Measurements from ENCODE around the gene TLN1. TPM values are rescaled to one million over a fixed set of nuclear protein-coding genes. Genes with fewer than 3 reads are reported as not detected.

The TLN1 gene
- total RNA-seq, 1 experiment from 2014 or later: 347 TPM

- no TSS peak for BruUV-seq (replicated peaks)
- H3K4me3 ChIP-seq (ENCODE audit: low read depth in 2 of 2, low read length in 2 of 2): no peak overlapping the region
- intact Hi-C loops (cut with micrococcal nuclease; ENCODE audit: unreplicated experiment) (no loop called here), in situ Hi-C loops (cut with HindIII; ENCODE audit: low pct_unique_long_range_greater_than_20kb, low sequenced_read_pairs) (no loop called here)
- H3K27me3 ChIP-seq (ENCODE audit: control insufficient read depth, insufficient read depth, low read length): no peaks in the 10 kb centered on the region
- DNase-seq (ENCODE audit: low read depth, low spot score) (no peak), ATAC-seq (peak; percentile 49)
- no peaks in the 10 kb centered on the region for H3K9me3 ChIP-seq (ENCODE audit: control insufficient read depth, insufficient read depth, low read depth, low read length)
- ChIA-PET POLR2A (no interaction called here), CTCF (interaction anchor here (0.5 to 1.4 kb wide), 7 partner anchors 11 to 167 kb away, joined by 3 to 9 read pairs (median 3); partner anchors contain the start of genes GBA2 and RGP1)
- peaks cover 24% of the 10 kb centered on the region for H3K4me1 ChIP-seq (ENCODE audit: control insufficient read depth, insufficient read depth, low read length)
- TF ChIP-seq POLR2AphosphoS5 (IDR thresholded peaks at IDR 0.05; ENCODE audit: low read depth, low read length) (peak; percentile 61), CTCF (IDR thresholded peaks at IDR 0.05) (no peak)
- peaks cover 25% of the 10 kb centered on the region for H3K36me3 ChIP-seq (ENCODE audit: control insufficient read depth, insufficient read depth, low read length)
- H3K27ac ChIP-seq (ENCODE audit: low read length): peak overlapping the region; percentile 51
These were observed 4.2 kb upstream of the TLN1 start for GRCh38 chr9:35736201-35736633.

- CTCF ChIA-PET: no interaction called here
- intact Hi-C loops (cut with micrococcal nuclease; ENCODE audit: unreplicated experiment): no loop called here
- Histone ChIP-seq H3K27ac (ENCODE audit: low read length) (no peak overlapping the region), H3K4me1 (ENCODE audit: control insufficient read depth, insufficient read depth, low read length) (peaks cover 39% of the 10 kb centered on the region), H3K4me3 (ENCODE audit: low read depth in 2 of 2, low read length in 2 of 2) (0 out of 4 replicates have a peak overlapping the region, but pooled peaks of 1 of the 2 experiments have one; percentile 99), H3K36me3 (ENCODE audit: control insufficient read depth, insufficient read depth, low read length) (peaks cover 22% of the 10 kb centered on the region), H3K27me3 (ENCODE audit: control insufficient read depth, insufficient read depth, low read length) (no peaks in the 10 kb centered on the region), H3K9me3 (ENCODE audit: control insufficient read depth, insufficient read depth, low read depth, low read length) (no peaks in the 10 kb centered on the region)
- no peak for TF ChIP-seq POLR2AphosphoS5 (IDR thresholded peaks at IDR 0.05; ENCODE audit: low read depth, low read length)
- no peak for TF ChIP-seq CTCF (IDR thresholded peaks at IDR 0.05)
- TF ChIP-seq SIN3A (IDR thresholded peaks at IDR 0.05; ENCODE audit: borderline replicate concordance, insufficient read depth, low read depth, low read length): no peak
- TF ChIP-seq REST (IDR thresholded peaks at IDR 0.05; ENCODE audit: insufficient read depth in 1 of 2, low read depth in 2 of 2, low read length in 1 of 2): no peak
- no peak for TF ChIP-seq TCF7L2 (IDR thresholded peaks at IDR 0.05; ENCODE audit: low read depth, low read length)
- in situ Hi-C loops (cut with HindIII; ENCODE audit: low pct_unique_long_range_greater_than_20kb, low sequenced_read_pairs): no loop called here
- DNase-seq (ENCODE audit: low read depth, low spot score) (no peak), ATAC-seq (no peak)
- POLR2A ChIA-PET: interaction anchor here (0.6 to 0.9 kb wide), 3 partner anchors 38 to 80 kb away, joined by 3 read pairs; partner anchors contain the start of gene NPR2
- BruUV-seq (replicated peaks): no TSS peak
These were observed 2.1 kb upstream of the TLN1 start for GRCh38 chr9:35734096-35734495.

All from Panc1 (cell line).